Epidermal melanocyte (primary cell): ENCODE data around the gene E4F1.

Experiments
- DNase-seq: peaks from one replicate; pipeline ENCODE4 v3.0.0; 2011; ENCODE audit warnings: low spot score; ENCODE audit not compliant: insufficient read length

The E4F1 gene

DNA sequence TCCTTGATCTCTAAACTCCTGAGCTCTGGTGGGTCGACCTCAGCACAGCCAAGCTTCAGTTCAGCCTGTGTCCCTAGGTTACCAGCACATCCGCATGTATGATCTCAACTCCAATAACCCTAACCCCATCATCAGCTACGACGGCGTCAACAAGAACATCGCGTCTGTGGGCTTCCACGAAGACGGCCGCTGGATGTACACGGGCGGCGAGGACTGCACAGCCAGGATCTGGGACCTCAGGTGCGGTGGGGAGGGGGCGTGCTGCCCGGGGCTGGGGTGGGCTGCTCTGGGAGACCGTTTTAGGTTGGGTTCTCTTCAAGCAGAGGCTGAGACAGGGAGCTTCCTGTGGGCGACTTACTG is 17.0 kb upstream of the E4F1 start:
- DNase-seq, result no peak

GRCh38 chr16:2206780-2207433 is 16.5 kb upstream of the E4F1 start:
- DNase-seq, result no peak

- no peak for DNase-seq
Observed at GRCh38 chr16:2207872-2208271, 15.5 kb upstream of the E4F1 start.

DNA sequence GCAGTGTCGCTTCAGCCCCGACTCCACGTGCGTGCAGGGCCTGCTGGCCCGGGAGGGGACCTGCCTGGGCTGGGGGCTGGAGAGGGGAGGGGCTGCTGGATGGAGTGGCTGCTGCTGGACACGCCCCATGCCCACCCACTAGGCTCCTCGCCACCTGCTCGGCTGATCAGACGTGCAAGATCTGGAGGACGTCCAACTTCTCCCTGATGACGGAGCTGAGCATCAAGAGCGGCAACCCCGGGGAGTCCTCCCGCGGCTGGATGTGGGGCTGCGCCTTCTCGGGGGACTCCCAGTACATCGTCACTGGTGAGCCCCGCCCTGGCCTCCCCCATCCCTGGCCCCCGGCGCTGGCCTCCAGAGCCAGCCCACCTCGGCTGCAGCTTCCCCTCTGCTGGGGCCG is 15.1 kb upstream of the E4F1 start:
- no peak for DNase-seq

DNA sequence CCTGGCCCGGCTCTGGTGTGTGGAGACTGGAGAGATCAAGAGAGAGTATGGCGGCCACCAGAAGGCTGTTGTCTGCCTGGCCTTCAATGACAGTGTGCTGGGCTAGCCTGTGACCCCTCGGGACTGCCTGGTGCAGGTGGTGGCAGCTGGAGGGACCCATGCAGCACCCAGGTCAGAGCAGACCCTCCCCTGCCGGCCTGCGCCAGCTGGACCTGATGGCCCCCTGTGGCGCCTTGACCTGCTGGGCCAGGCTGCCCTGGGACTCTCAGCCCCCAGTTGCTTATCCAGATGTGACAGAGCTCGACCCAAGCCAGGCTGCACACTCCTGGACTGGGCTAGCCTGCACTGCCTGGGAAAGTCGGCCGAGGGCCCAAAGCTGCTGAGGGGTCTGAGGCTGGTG is 14.6 kb upstream of the E4F1 start:
- no peak for DNase-seq

DNA sequence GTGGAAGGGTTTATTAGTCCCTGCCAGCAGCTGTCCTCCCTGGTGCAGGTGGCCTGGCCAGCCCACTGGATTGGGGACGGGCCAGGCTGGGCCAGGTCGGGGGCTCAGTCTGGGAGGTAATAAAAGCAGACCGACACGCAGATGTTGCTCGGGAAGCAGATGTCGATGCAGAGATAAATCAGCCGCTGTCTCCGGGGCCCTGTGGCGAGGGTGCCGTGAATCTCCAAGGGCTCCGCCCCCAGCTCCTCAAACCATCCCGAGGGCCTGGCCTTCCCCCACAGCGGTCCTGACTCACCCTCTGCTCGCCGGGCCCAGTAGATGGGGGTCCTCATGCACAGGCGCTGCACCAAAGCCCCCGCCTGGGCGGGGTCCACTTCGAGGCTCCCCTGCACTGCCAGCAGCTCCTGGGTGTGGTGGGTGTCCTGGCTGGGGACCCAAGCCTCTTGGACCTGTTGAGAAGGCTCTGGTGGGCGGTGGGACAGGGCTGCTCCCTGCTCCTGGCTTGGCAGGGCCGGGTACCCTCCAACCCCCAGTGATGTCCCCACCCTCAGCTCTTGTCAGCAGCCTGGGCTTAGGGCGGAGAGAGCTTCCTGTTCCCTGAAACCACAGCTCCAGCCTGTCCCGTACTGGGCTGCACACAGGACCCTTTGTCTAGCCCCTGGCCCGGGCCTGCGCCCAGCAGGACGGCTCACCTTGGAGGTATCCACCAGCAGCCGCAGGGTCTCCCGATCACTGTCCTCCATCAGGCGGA is 14.0 kb upstream of the E4F1 start:
- DNase-seq, result no peak

GRCh38 chr16:2210009-2210332 is 13.4 kb upstream of the E4F1 start:
- DNase-seq, result no peak

- DNase-seq, result no peak
Observed at GRCh38 chr16:2210386-2211365, 12.7 kb upstream of the E4F1 start, which contains the start of gene BRICD5. Gene BRICD5 (minus strand): TSS chr16:2210863. CDS start chr16:2210833, 30 bp downstream.

- DNase-seq, result no peak
Observed at GRCh38 chr16:2211923-2212347, 11.5 kb upstream of the E4F1 start.

- DNase-seq, result no peak
Observed at GRCh38 chr16:2212362-2213324, 10.7 kb upstream of the E4F1 start.

- DNase-seq, result no peak
Observed at GRCh38 chr16:2213817-2214718, 9.3 kb upstream of the E4F1 start.

GRCh38 chr16:2214719-2214968 is 8.7 kb upstream of the E4F1 start, which contains the start of gene PGP:
Gene PGP (minus strand): TSS chr16:2214840. CDS start chr16:2214777, 63 bp downstream.
- no peak for DNase-seq

DNA sequence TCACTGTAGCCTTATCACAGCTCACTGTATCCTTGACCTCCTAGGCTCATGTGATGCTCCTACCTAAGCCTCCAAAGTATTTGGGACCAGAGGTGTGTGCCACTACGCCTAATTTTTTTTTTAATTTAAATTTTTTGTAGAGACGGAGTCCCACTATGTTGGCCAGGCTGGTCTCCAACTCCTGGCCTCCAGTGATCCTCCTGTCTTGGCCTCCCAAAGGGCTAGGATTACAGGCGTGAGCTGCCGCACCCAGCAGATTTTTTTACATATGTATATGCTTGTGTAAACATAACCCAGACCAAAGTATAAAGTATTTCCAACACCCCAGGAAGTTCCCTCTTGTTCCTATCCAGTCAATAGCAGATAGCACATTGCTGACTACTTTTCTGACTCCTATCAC is 7.1 kb upstream of the E4F1 start:
- no peak for DNase-seq

- peak; percentile 57 for DNase-seq
Observed at GRCh38 chr16:2223942-2224486, 623 bp downstream of the E4F1 start.

DNA sequence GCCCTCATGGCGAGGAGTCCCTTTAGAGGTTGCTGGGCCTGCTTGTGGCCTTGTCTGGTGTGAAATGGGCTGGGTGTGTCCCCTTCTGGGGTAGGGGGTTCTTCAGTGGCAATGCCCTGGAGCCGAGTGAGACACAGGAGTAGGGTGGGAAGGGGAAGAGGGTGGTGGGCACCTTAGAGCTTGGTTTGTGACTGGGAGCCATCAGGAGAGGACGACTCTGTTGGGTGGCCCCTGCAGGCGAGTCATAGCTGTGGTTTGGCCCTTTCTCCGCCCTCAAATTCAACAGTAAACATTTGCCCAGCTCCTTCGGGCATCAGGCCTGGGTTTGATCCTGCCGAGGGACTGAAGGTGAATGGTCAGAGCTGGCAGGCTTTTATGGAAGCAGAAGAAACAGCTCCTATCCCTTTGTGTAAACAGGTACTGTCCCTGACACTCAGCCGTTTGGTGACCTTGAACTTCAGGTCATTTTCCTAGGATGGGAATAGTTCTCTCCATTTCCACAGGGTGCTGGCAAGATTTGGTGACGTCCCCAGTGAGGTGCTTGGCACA is 2.9 kb downstream of the E4F1 start:
- DNase-seq, result no peak

GRCh38 chr16:2226918-2227317 is 3.5 kb downstream of the E4F1 start:
- no peak for DNase-seq

DNA sequence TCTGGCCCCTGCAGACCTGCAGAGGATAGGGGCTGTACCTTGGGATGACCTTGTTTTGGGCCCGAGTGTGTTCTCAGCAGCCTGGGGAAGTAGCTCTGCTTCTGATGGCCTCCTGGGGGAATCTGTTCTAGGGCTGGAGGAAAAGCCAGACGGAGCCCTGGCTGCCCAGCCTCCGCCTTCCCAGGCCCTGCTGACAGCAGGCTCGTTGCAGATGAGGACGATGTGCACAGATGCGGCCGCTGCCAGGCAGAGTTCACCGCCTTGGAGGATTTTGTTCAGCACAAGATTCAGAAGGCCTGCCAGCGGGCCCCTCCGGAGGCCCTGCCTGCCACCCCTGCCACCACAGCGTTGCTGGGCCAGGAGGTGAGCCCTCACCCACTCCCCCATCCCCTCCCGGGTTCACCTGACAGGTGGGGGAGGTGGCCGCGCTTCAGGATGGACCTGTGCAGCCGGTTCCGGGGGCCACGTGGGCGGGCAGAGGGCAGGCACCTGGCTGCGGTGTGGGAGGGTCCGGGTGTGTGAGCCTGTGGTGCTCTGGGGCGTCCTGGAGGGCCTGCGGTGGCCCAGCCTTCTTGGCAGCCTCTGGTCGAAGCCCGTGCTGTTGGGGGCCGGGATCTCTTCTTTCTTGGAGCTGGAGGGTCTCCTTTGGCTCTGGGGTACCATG is 4.9 kb downstream of the E4F1 start:
- DNase-seq, result no peak

DNA sequence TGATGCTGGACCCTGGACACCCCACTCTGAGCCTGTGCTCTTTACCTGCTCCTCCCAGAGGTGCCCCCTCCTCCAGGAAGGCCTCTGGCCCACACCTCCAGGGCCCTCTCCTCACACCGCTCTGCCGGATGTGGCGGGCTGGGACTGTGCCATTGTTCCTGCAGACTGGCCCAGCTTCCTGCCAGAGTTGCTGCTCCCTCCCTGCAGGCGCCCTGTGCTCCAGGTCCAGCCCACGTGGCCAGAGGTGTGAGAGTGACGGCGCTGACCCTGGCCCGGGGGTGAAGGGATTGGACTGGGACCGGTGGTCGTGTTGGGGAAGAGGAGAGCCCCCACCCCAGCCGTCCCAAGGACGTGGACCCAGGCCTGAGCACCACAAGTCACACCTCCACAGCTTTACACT is 5.7 kb downstream of the E4F1 start:
- DNase-seq, result no peak
